Stimulated activated CD8-positive, alpha-beta memory T cell treated with anti-CD3 and anti-CD28 coated beads, Interleukin-12 subunit alpha, Interleukin-12 subunit beta, amount 100 ng/mL, for 24 hours (primary cell): ENCODE measurements around the gene CHCHD1.
"Not testable (repeated sequence)": the region's sequence is repeated elsewhere in the genome, so short reads cannot be mapped to it uniquely, and the experiment has no call there.

Experiments
- DNase-seq: peaks from one replicate; pipeline ENCODE4 v3.0.0-alpha.2; 2020; ENCODE audit errors: extremely low read depth

The CHCHD1 gene

DNA sequence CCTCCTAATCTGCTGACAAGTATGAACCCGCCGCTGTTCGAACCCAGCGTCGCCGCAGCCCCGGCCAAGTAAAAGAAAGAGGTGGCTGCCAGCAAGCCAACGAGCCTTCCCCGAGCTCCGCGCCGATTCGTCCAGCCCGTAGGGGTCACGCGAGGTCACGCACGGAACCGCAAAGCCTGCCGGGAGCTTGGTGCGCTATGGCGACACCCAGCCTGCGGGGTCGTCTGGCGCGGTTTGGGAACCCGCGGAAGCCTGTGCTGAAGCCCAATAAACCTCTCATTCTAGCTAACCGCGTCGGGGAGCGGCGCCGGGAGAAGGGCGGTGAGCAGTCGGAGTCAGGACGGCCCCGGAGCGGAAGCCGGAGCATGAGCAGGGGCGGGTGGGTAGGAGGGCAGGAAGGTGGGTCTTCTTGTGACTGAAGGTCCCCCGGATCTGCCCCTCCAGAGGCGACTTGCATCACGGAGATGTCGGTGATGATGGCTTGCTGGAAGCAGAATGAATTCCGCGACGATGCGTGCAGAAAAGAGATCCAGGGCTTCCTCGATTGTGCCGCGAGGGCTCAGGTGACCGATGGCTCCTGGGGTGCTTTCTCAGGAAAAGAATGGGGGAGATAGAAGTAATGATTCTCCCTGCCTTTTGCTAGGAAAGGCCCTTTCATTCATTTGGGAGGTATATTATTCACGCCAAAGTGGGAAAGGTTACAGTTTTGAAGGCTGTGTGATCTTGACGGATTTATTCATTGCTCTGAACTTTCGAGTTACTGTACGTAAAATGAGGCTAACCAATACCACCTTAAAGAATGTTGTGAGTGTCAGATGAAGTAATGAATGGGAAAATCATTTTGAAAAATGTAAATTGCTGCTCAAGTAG lies at the start of gene CHCHD1:
Gene CHCHD1, plus strand, starts transcription at position 170 of the 870 bp plus-strand sequence. Its CDS starts 28 bp downstream, at position 198.
- peak; percentile 84 for DNase-seq

DNA sequence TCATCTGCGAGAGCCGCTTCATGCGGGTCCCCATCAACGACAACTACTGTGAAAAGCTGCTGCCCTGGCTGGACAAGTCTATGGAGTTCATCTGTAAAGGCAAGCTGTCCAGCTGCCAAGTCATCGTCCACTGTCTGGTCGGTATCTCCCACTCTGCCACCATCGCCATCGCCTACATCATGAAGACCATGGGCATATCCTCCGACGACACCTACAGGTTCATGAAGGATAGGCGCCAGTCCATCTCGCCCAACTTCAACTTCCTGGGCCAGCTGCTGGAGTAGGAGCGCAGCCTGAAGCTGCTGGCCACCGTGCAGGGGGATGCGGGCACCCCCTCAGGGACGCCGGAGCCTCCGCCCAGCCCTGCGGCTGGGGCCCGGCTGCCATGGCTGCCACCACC lies 49.4 kb upstream of the CHCHD1 start:
- DNase-seq: no peak

GRCh38 chr10:73732931-73733623 lies 48.8 kb upstream of the CHCHD1 start:
- no peak for DNase-seq

- DNase-seq: no peak
Measured at GRCh38 chr10:73734028-73734720, 47.7 kb upstream of the CHCHD1 start.

- no peak for DNase-seq
Measured at GRCh38 chr10:73734796-73735305, 47.0 kb upstream of the CHCHD1 start.

GRCh38 chr10:73740501-73741254 lies 41.2 kb upstream of the CHCHD1 start:
- not testable (repeated sequence) for DNase-seq

- no peak for DNase-seq
Measured at GRCh38 chr10:73742454-73742734, 39.5 kb upstream of the CHCHD1 start.

DNA sequence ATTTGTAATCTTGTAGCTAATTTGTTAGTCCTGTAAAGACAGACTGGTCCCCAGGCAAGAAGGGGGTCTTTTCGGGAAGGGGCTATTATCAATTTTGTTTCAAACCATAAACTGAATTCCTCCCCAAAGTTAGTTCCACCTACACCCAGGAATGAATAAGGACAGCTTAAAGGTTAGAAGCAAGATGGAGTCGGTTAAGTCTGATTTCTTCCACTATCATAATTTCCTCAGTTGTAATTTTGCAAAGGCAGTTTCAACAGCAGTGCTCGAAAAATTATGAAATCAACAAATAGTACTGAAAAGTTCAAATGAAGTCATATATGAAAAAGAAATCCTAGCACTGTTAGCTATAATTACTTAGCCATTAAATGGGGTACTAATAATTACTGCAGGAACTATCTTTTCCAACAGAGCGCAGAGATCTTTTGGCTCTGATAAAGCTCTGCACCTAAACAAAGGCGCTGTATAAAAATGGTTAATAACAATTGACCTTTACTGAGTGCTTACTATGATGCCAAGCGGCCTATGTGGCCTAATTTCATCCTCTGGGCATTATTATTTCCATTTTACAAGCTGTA lies 38.4 kb upstream of the CHCHD1 start:
- DNase-seq: no peak

GRCh38 chr10:73743905-73744663 lies 37.8 kb upstream of the CHCHD1 start, which contains the start of gene SEC24C:
TSS of gene SEC24C (plus strand) at chr10:73744372. CDS start at chr10:73746833, 2,461 bp downstream.
- peak; percentile 88 for DNase-seq

DNA sequence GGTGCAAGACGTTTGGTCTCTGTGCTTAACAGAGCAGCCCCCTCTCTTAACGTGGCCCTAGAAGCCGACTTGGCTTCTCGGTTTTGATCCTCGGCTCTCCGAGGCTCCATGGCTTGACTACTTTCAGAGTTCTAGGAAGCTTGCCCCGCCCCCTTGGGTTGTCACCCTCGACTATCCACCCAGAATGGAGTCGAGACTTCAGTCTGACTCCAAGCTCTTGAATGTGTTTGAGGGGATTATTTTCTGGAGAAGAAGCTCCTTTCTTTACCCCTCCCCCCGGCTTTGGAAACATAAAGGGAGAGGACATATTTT lies 37.2 kb upstream of the CHCHD1 start:
- no peak for DNase-seq

- DNase-seq: no peak
Measured at GRCh38 chr10:73746721-73747120, 35.1 kb upstream of the CHCHD1 start.

DNA sequence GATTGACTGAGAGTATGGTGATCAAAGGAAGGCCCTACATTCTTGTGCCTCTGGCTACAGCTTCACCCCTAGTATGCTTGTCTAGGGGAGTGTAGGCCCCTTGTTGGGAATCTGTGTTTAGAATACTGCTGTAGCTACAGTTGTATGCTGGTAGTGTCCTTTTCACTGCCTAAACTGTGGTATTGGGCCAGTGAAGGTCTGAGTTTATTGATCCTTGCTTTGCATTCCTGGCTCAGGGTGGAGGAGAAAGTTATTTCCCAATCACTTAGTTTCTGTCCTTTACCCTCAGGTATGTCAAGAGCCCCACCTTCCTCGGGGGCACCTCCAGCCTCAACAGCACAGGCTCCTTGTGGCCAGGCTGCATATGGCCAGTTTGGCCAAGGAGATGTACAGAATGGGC lies 31.0 kb upstream of the CHCHD1 start:
- no peak for DNase-seq

DNA sequence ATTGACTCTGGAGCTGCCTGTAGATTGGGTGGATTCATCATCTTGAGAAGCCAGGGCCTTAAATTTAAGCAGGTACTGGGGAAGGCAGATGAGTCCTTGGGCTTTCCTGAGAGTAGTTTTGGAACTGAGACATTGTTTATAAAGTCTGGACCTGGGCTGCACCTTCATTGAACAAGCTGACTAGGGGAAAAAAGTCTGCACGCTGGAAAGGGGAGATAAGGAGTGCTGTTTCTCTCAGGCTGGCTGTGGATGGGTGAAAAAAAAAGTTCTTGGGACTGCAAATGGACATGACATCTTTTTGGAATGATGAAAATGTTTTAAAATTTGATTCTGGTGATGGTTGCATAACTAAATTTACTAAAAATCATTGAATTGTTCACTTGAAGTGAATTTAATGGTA lies 25.7 kb upstream of the CHCHD1 start:
- DNase-seq: no peak

DNA sequence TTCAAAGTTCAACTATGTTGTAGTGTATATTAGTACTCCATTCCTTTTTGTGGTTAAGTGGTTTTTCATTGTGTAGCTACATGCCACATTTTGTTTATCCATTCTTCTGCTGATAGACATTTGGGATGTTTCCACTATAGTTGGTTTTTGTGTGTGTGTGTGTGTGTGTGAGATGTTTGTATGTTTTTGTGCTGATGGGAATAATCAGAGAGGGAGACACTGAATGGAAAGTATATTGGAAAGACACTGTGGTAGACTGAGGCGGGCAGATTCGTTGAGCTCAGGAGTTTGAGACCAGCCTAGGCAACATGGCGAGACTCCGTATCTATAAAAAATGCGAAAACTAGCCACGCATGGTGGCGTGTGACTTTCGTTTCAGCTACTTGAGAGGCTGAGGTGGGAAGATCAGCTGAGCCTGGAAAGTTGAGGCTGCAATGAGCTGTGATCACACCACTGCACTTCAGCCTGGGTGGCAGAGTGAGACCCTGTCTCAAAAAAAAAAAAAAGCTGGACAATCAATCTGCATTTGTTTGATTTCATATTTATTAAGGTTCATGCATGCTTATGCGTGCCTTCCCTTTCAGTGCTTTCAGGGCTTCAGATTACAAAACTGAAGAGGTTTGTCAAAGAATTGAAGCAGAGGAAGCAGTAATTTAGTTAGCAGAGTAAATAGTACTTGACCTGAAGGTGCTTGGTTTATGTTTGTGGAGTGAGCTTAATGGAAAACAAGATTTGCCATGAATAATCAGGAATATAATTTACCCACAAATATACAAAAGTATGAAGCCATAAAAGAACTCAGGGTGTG lies 22.9 kb upstream of the CHCHD1 start:
- no peak for DNase-seq

GRCh38 chr10:73759512-73760115 lies 22.2 kb upstream of the CHCHD1 start:
- no peak for DNase-seq

GRCh38 chr10:73761781-73762180 lies 20.1 kb upstream of the CHCHD1 start:
- DNase-seq: no peak

DNA sequence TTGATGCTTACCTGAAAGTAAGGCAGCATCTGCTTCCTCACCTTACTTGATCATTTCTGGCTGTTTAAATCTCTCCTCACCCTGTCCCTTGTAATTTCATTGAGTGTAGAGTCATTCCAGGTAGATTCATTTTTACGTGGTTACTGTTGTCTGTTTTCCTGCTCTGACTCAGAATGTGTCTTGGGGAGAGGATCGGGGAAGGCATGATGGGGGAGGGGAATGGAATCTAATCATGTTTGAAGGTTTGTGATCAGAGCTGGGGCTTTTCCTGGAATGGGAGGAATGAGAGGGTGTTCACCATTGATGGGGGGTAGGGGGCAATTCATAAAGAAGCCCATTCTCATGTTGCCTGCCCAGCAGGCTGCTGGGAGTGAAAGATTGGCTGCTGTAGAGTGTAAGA lies 18.9 kb upstream of the CHCHD1 start:
- no peak for DNase-seq

- no peak for DNase-seq
Measured at GRCh38 chr10:73763343-73763742, 18.5 kb upstream of the CHCHD1 start.

GRCh38 chr10:73765066-73765465 lies 16.8 kb upstream of the CHCHD1 start:
- no peak for DNase-seq
